H9 (cell line): ENCODE measurements around the gene KLF15. TPM values are rescaled to one million over a fixed set of nuclear protein-coding genes. Genes with fewer than 3 reads are reported as not detected.

ENCODE experiments used
- DNase-seq: peaks from one replicate; pipeline ENCODE4 v3.0.0-alpha.2; 2017
- H2AFZ ChIP-seq: one replicate; pipeline ENCODE4 v1.6.1; 2013; ENCODE audit warnings: mild to moderate bottlenecking, low read length, control low read depth, moderate library complexity
- H2AK5ac ChIP-seq: 2 replicates; pipeline ENCODE4 v1.6.1; 2013; ENCODE audit warnings: low read length, control low read depth, mixed read lengths; ENCODE audit not compliant: insufficient read length
- H2BK120ac ChIP-seq: one replicate; pipeline ENCODE4 v1.6.1; 2013; ENCODE audit warnings: low read depth, mild to moderate bottlenecking, low read length, control low read depth, inconsistent platforms; ENCODE audit not compliant: poor library complexity, severe bottlenecking
- H2BK12ac ChIP-seq: 2 replicates; pipeline ENCODE4 v1.6.1; 2013; ENCODE audit warnings: low read length, control low read depth, mixed read lengths, low read depth; ENCODE audit not compliant: insufficient read length
- H2BK15ac ChIP-seq: 2 replicates; pipeline ENCODE4 v1.6.1; 2013; ENCODE audit warnings: low read depth, low read length, control low read depth
- H2BK20ac ChIP-seq: one replicate; pipeline ENCODE4 v1.6.1; 2013; ENCODE audit warnings: low read depth, mild to moderate bottlenecking, low read length, control low read depth, inconsistent platforms; ENCODE audit not compliant: poor library complexity, severe bottlenecking
- H2BK5ac ChIP-seq: 2 replicates; pipeline ENCODE4 v1.6.1; 2013; ENCODE audit warnings: low read length, control low read depth, mixed read lengths; ENCODE audit not compliant: insufficient read length
- H3K14ac ChIP-seq: 2 replicates; pipeline ENCODE4 v1.6.1; 2013; ENCODE audit warnings: low read length, control low read depth; ENCODE audit not compliant: insufficient read depth
- H3K18ac ChIP-seq: 2 replicates; pipeline ENCODE4 v1.6.1; 2013; ENCODE audit warnings: low read depth, mild to moderate bottlenecking, mixed read lengths, low read length, control low read depth; ENCODE audit not compliant: insufficient read length
- H3K23ac ChIP-seq: 2 replicates; pipeline ENCODE4 v1.6.1; 2013; ENCODE audit warnings: low read length, control low read depth, mixed read lengths, low read depth; ENCODE audit not compliant: insufficient read length
- H3K23me2 ChIP-seq: 2 replicates; pipeline ENCODE4 v1.6.1; 2013; ENCODE audit warnings: low read depth, mild to moderate bottlenecking, mixed read lengths, low read length, control low read depth; ENCODE audit not compliant: insufficient read length, poor library complexity, severe bottlenecking
- H3K27ac ChIP-seq: 2 replicates; pipeline ENCODE4 v1.5.1; 2013; ENCODE audit warnings: low read length, control low read depth, mixed read lengths, low read depth; ENCODE audit not compliant: insufficient read length
- H3K27me3 ChIP-seq: 2 replicates; pipeline ENCODE4 v1.6.1; 2013; ENCODE audit warnings: low read length, control low read depth, inconsistent platforms; ENCODE audit not compliant: insufficient read depth
- H3K4ac ChIP-seq: 2 replicates; pipeline ENCODE4 v1.6.1; 2013; ENCODE audit warnings: low read depth, mild to moderate bottlenecking, control low read depth, inconsistent platforms, low read length, moderate library complexity
- H3K4me1 ChIP-seq: 2 replicates; pipeline ENCODE4 v1.6.1; 2013; ENCODE audit warnings: low read length, control low read depth, inconsistent platforms; ENCODE audit not compliant: insufficient read depth
- H3K4me2 ChIP-seq: 2 replicates; pipeline ENCODE4 v1.6.1; 2013; ENCODE audit warnings: low read length, control low read depth, mixed read lengths; ENCODE audit not compliant: insufficient read length, insufficient read depth
- H3K56ac ChIP-seq: 2 replicates; pipeline ENCODE4 v1.6.1; 2013; ENCODE audit warnings: low read depth, mild to moderate bottlenecking, mixed read lengths, low read length, control low read depth; ENCODE audit not compliant: insufficient read length
- H3K79me1 ChIP-seq: 2 replicates; pipeline ENCODE4 v1.6.1; 2013; ENCODE audit warnings: low read depth, mild to moderate bottlenecking, moderate library complexity, low read length, control low read depth, inconsistent platforms; ENCODE audit not compliant: insufficient read depth, poor library complexity, severe bottlenecking
- H3K79me2 ChIP-seq: 2 replicates; pipeline ENCODE4 v1.6.1; 2013; ENCODE audit warnings: low read length, control low read depth, inconsistent platforms; ENCODE audit not compliant: insufficient read depth
- H3K9ac ChIP-seq: 2 replicates; pipeline ENCODE4 v1.6.1; 2013; ENCODE audit warnings: low read length, control low read depth, mixed read lengths; ENCODE audit not compliant: insufficient read length; ENCODE audit errors: extremely low read depth
- H3K9me3 ChIP-seq: one replicate; pipeline ENCODE4 v1.6.1; 2013; ENCODE audit warnings: low read depth, low read length, inconsistent platforms; ENCODE audit not compliant: control insufficient read depth
- H3T11ph ChIP-seq: one replicate; pipeline ENCODE4 v1.6.1; 2013; ENCODE audit warnings: mild to moderate bottlenecking, low read length, control low read depth, inconsistent platforms
- H4K20me1 ChIP-seq: one replicate; pipeline ENCODE4 v1.6.1; 2013; ENCODE audit not compliant: control insufficient read depth, insufficient read length, insufficient read depth
- H4K5ac ChIP-seq: 2 replicates; pipeline ENCODE4 v1.6.1; 2013; ENCODE audit warnings: low read depth, mild to moderate bottlenecking, mixed read lengths, low read length, control low read depth; ENCODE audit not compliant: insufficient read length
- H4K8ac ChIP-seq: replicated peaks from 2 replicates; pipeline ENCODE4 v1.6.1; 2013; ENCODE audit warnings: low read length, control low read depth, mixed read lengths, low read depth; ENCODE audit not compliant: insufficient read length
- H4K91ac ChIP-seq: 2 replicates; pipeline ENCODE4 v1.6.1; 2013; ENCODE audit warnings: low read depth, mild to moderate bottlenecking, moderate library complexity, mixed read lengths, low read length, control low read depth; ENCODE audit not compliant: insufficient read length
- H3K27ac Mint-ChIP-seq, 3 experiments: 2 replicates in 2 of 3; 3 replicates in 1 of 3; pipeline ENCODE4 v1.8.0; 2020 to 2021; ENCODE audit warnings: mixed read lengths in 3 of 3, mild to moderate bottlenecking in 1 of 3, moderate library complexity in 1 of 3
- H3K27me3 Mint-ChIP-seq: 2 replicates; pipeline ENCODE4 v1.8.0; 2021; ENCODE audit warnings: low read depth, mild to moderate bottlenecking, moderate library complexity, mixed read lengths
- H3K36me3 Mint-ChIP-seq, 3 experiments: 2 replicates in 2 of 3; 3 replicates in 1 of 3; pipeline ENCODE4 v1.8.0; 2020 to 2021; ENCODE audit warnings: low read depth in 3 of 3, mixed read lengths in 3 of 3; ENCODE audit not compliant: insufficient read depth in 1 of 3
- H3K4me1 Mint-ChIP-seq, 2 experiments: 2 replicates each; pipeline ENCODE4 v1.8.0; 2020; ENCODE audit warnings: mixed read lengths in 2 of 2
- H3K4me3 Mint-ChIP-seq, 2 experiments: 2 replicates in 1 of 2; 3 replicates in 1 of 2; pipeline ENCODE4 v1.8.0; 2020 to 2021; ENCODE audit warnings: mild to moderate bottlenecking in 2 of 2, mixed read lengths in 2 of 2, moderate library complexity in 1 of 2
- H3K9me3 Mint-ChIP-seq, 2 experiments: 2 replicates in 1 of 2; 3 replicates in 1 of 2; pipeline ENCODE4 v1.8.0; 2020; ENCODE audit warnings: mild to moderate bottlenecking in 2 of 2, mixed read lengths in 2 of 2, moderate library complexity in 1 of 2
- CTCF ChIP-seq: fragments of 200-600 bp; sonication (generic); conservative IDR thresholded peaks from 3 replicates; pipeline ENCODE4 v1.8.0; 2021; ENCODE audit warnings: antibody characterized with exemption, mild to moderate bottlenecking
- WGBS: extraction: QIAGEN DNeasy Blood & Tissue Kit; methylation state at CpG from one replicate; pipeline ENCODE4 v1.1.7; 2013; ENCODE audit warnings: missing lambda C conversion rate, low lambda C conversion rate, mixed read lengths; ENCODE audit not compliant: insufficient read length; ENCODE audit errors: extremely low coverage; 5-methylcytosine and 5-hydroxymethylcytosine counted together
- total RNA-seq: library from RNA; stranded (reverse); gene quantifications from 2 replicates; pipeline ENCODE4 v1.2.1, GENCODE V29; 2021

KLF15 gene
- total RNA-seq, 1 experiment from 2014 or later = 10.8 TPM

- Histone ChIP-seq H3K4ac (no peak overlapping the region), H3K14ac (no peak overlapping the region), H2AFZ (no peak overlapping the region), H3K18ac (no peak overlapping the region), H4K20me1 (no peaks in the 10 kb centered on the region), H4K91ac (no peak overlapping the region), H2BK5ac (no peak overlapping the region), H3K23ac (no peak overlapping the region), H2BK12ac (no peak overlapping the region), H3K4me2 (no peak overlapping the region), H2BK20ac (no peak overlapping the region), H2AK5ac (no peak overlapping the region), H2BK120ac (no peak overlapping the region), H4K8ac (no peak overlapping the region), H3K79me2 (no peaks in the 10 kb centered on the region), H3K4me1 (no peaks in the 10 kb centered on the region), H3K9ac (no peak overlapping the region), H3K27me3 (no peaks in the 10 kb centered on the region), H2BK15ac (no peak overlapping the region), H4K5ac (no peak overlapping the region), H3K56ac (no peak overlapping the region), H3T11ph (no peak overlapping the region), H3K27ac (no peak overlapping the region), H3K79me1 (no peaks in the 10 kb centered on the region), H3K9me3 (no peaks in the 10 kb centered on the region), H3K23me2 (peaks cover 9% of the 10 kb centered on the region)
- Mint-ChIP-seq H3K4me1 (peaks cover 6 to 13% of the 10 kb centered on the region in 2 experiments), H3K9me3 (no peaks in the 10 kb centered on the region), H3K36me3 (peaks cover 3 to 16% (median 11%) of the 10 kb centered on the region in 3 experiments; a peak in 5 of 7 replicates), H3K4me3 (no peak overlapping the region), H3K27ac (peak overlapping the region in 1 of 3 experiments; percentile 23; a peak in 1 of 7 replicates), H3K27me3 (no peaks in the 10 kb centered on the region; the same call in 1 of the 2 replicates)
- DNase-seq = no peak
- no peak for TF ChIP-seq CTCF
- WGBS = no CpG with 5 or more reads among the region's 27 CpGs
Measured at GRCh38 chr3:126352476-126353454, 4.4 kb downstream of the KLF15 start.
